Stimulated activated CD4-positive, alpha-beta T cell treated with anti-CD3 and anti-CD28 coated beads, TNF-alpha, amount 100 ng/mL, for 24 hours (primary cell): ENCODE measurements around the gene LRRC51.
A peak's percentile ranks its signal among the peaks of the same experiment; 100 is the strongest.
"Not testable (repeated sequence)": the region's sequence is repeated elsewhere in the genome, so short reads cannot be mapped to it uniquely, and the experiment has no call there.

ENCODE experiments used
- DNase-seq, 3 experiments: peaks; one replicate each; pipeline ENCODE4 v3.0.0-alpha.2; 2020; ENCODE audit warnings: low read depth in 3 of 3

The LRRC51 gene

DNA sequence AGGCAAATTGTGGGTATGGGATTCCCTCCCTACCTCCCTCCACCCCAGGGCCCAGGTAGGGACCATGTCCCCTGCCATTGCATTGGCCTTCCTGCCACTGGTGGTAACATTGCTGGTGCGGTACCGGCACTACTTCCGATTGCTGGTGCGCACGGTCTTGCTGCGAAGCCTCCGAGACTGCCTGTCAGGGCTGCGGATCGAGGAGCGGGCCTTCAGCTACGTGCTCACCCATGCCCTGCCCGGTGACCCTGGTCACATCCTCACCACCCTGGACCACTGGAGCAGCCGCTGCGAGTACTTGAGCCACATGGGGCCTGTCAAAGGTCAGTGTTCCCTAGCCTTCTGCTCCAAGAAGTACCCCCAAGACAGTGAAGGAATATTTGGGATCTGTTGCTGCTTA, 25.2 kb downstream of the LRRC51 start, which contains the start of gene TOMT:
TOMT (plus strand) TSS at position 37 of the 400 bp plus-strand sequence; CDS start at position 65, 28 bp downstream.
- DNase-seq = no peak

DNA sequence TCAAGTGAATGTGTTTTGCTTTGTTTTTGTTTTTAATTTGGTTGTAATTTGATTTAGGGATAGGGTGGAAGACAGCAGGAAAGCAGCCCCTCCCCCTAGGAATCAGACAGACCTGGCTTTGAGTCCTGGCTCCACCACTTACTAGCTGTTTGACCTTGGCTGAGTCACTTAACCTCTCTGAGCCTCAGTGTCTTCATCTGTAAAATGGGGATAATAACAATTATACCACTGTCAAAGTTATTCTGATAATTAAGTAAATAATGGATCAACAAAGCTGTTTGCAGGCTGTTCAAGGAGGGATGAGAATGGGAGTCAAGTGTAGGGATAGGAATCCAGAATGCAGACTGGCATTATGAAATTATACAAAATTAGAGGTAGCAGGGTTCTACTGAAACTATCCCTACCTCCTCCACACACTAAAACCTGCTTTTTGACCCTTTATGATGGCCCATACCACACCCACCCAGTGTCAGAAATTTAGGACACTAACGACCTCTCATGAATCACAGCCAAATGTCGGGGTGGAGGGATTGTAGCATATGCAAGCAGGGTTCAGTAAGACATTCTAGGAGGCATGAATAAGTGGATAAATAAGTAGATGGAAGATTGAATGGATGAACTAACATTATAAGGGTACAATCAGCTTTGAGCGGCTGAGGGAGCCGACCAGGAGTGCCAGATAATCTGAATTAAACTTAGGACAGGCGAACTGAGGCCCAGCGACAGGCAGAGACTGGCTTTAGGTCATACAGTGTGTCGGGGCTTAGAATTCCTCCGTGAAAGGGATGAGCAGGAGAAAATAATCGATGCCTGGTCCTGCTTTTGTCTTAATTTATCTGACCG, 30.9 kb downstream of the LRRC51 start:
- no peak for DNase-seq

DNA sequence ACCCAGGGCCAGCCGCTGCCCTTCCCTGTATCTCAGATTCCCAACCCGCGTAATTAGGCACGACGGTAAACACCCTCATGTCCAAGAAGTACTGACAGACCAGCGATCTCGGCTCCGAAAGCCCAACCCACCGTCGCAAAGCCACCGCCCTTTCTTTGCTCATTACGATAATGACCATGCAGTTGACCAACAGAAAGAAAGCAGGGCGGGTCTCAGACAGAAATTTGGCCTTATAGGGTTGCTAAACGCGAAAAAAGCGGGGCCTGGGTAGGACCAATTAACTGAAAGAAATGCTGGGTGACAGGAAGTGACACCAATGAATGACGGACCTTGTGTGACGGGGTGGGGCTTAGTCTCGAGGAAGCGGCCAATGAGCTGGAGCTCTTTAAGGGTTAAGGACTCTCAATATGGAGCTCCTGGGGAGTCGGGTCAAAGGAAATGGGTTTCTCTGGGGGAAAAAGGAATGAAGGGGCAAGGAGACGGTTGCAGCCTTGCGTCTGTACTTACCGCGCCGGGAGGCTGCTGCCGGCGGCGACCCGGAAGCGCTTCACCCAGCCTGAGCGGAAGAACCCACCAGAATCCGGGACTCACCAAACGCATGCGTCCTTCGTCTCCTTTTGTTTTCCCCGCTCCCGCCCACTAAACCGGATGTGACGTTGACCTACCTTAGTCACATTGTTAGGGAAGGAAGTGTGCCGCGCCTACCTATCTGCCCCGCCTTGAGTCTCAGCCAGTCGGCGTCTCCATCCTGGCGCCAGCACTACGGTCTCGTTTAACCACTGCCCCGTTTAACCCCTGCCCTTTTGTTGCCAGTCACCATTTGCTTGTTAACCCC, 31.7 kb downstream of the LRRC51 start, which contains the start of gene ANAPC15:
ANAPC15 (minus strand) TSS at position 553 of the 835 bp plus-strand sequence. CDS start 1,419 bp downstream, outside the sequence.
- peak; percentile 99 to 100 (median 99) for DNase-seq

DNA sequence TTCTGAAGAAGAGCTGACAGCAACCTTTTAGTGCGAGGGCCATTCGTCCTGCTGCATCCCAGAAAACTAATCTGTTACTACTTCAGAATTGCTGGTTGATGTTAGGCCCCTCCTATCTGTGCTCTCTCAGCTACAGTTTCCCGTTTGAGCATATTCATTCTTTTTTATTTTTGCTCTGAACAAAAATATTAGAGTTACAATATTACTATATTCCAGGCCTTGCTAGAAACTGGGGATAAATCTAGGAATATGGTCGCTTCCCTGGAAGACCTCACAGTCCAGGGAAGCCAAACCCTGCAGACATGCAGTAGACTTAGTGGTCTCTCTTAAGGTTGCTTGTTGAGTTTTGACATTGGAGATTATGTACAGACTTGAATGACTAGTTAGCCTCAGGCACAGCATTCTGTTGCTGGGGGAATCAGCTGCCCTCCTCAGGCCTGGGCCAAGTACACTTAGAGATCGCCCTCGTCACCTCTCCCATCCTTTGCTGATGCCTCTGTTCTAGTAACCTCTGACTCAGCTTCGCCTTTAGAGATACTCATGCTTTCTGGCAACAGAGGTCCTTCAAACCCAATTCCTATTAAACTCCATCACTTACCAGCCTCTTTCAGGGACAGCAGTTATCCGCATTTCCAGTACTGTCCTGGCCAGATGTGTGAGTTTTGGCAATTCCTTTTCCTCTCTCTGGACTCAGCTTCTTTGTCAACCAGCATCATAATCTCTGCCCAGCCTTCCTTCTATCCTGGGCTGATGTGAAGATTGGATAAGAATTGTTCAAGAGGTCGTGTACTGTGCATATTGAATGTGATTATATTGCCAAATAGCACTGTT, 32.5 kb downstream of the LRRC51 start:
- DNase-seq = no peak

DNA sequence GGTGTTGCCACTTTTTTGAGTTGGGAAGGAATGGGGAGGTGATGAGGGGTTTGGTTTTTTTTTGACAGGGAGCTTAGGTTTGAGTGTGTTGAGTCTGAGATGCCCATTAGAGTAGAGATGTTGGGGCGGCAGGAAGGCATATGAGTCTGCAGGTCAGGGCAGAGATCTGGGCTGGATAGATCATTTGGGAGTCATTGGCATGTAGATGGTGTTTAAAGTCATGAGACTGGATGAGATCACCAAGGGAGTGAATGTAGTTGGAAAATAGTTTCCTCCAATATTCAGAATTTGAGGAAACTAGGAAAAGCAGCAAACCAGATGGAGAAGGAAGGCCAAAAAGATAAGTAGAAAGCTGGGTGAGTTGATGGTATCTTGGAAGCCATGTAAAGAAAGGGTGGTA, 33.9 kb downstream of the LRRC51 start:
- no peak for DNase-seq

DNA sequence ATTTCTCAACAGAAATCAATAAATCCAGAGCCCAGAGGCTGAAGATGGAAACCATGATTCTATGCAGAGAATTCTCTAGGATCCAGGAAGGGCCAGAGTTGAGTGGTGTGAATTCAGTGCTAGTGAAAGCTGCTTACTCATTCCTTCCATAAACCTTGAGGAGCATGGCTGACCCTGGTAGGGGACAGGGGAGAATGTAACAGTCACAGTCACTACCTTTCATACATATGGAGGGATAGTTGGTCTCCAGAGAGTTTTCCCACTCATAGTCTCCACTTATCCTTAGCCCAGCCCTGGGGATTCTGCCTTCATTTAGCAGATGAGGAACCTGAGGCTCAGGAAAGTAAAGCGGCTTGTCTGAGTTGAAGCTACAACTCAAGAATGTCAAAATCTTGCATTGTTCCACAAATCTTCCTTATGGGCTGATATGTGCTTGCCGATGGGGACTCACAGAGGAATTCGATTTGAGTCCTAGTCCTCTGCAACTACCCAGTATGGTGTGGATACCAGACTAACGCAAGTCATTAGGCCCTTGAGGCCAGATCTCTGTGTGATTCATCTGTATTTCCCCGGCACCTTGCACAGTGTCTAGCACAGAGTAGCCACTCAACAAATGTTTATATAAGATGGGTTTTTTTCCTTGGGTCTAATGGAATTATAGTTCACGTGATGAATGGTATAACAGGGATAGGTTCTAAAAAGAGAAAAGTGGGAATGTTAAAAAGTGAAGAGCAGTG, 35.5 kb downstream of the LRRC51 start:
- DNase-seq = no peak

DNA sequence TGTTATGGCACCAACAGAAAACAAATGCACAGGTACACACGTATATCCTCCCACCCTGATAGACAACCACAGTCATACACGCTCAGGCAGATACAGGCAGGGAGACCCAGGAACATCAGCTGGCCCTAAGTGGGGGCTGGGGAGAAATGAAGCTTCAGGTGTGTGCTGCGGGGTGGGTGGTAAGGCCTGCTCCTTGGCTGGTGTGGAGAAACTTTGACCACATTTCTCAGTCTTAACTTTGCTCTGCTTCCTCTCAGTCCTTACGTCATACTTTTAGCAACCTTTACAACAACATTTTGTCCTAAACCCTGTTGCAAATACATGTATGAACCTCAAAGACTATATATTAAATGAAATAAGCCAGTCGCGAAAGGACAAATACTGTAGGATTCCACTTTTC, 38.5 kb downstream of the LRRC51 start:
- DNase-seq = no peak

DNA sequence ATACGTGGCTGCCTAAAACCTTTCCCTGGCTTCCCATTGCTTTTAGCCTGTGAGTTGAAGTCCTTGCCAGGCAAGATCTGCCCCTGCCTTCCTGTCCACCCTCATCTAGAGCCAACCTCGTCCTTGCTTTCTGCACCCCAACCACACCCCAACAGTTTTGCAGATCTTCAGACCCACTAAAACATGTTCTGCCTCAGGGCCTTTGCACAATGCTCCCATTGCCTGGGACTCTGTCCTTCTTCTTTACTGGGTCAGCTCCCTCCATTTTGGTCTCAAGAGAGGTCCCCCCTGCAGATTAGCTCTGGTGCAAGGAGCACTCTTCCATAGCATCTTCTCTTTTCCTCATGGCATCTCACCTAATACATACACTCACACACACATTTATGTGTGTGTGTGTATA, 40.3 kb downstream of the LRRC51 start:
- DNase-seq = no peak

DNA sequence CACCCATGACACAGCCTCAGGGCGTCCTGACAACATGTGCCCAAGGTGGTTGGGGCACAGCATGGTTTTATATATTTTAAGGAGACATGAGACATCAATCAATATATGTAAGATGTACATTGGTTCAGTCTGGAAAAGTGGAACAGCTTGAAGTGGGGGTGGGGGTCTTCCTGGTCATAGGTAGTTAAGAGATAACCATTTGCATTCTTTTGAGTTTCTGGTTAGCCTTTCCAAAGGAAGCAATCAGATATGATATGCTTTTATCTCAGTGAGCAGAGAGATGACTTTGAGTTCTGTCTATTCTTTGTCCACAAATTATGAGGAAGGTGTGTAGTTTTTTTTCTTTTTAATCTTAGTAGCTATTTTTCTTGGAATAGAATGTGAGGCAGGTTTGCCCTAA, 42.0 kb downstream of the LRRC51 start:
- no peak for DNase-seq

DNA sequence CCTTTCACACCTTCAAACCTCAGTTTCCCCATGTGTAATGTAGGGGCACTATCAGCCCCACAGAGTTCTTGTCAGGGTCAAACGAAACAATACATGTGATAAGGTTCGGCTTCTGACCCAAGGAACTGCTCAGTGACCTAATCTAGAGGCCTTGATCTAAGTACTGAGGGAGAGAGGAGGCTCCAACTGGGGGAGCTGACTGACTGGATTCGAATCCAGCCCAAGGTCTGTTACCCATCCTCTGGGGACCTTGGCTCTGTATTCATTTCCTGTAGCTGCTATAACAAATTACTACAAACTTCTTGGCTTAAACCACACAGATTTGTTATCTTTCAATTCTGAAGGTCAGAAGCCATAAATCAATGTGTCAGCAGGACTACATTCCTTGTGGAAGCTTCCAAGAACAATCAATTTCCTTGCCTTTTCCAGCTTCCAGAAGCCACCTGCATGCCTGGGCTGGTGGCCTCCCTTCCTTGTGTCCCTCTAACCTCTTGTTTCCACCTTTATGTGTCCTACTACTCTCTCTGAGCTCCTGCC, 42.5 kb downstream of the LRRC51 start:
- no peak for DNase-seq

DNA sequence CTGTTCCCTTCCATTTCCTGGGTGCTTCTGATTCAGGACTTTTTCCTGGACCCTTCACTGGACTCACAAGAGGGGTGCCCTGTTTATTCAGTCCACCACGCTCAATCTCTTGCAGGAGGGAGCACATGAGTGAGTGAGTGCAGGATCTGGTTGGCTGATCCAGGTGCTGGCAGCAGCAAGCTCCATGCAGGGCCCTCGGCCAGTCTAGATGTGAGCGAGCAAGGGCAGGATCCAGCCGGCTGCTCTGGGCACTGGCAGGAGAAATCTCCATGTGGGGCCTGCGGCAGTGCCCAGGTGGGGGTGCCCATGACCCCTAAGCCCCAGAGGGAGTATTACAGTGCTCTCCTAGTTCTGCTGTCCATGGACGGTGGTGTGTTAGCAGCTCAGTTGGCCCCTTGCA, 43.4 kb downstream of the LRRC51 start:
- no peak for DNase-seq

DNA sequence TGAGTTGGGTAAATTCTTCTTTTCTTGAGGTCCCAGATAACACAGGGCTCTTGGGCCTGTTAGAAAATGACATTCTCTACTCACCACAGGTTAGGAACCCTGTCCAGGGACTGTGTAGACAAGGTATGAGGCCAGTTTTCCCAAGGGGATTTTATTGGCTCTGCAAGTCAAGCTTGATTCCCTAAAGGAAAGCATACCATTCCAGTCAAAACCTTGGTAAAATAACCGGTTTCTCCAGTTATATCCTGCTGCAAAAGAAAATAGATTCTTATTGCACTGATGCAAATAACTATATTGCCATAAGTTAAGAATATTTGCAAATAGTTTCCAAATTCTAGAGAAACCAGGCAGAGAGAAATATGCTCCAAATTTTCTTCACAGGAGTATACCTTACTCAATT, 45.3 kb downstream of the LRRC51 start:
- DNase-seq = no peak

DNA sequence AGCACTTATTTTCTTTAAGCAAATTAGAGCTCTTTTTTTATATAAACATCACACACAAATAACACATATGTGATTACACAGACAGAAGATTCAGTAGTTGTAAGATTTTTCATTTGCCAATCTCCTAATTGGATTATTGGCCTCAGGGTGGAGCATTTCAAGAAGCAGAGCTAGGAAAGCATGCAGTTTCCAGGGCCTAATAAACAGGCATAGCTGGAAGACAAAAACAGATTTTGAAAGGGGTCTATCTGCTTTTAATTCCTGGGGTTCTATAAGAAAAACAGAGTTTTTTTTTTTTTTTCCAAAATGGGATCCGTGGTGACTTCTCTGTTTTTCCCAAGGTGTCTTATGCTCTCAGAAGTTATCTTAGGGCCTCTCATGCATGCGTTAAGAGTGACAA, 47.3 kb downstream of the LRRC51 start:
- DNase-seq = no peak

DNA sequence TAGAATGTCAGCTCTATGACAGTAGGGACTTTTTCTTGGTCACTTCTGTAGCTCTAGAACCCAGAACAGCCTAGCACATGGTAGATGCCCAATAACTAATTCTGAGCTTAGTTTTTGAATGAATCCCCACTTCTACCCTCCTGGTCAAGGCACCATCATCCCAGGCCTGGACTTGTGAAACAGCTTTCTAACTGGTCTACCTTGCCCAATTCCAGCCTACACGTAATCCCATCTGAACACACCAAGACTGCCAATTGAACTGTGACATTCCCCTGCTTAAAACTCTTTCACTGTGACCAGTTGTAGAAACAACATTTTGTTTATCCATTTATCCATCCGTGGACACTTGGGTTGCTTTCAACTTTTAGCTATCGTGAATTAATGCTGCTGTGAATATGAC, 48.7 kb downstream of the LRRC51 start:
- no peak for DNase-seq

DNA sequence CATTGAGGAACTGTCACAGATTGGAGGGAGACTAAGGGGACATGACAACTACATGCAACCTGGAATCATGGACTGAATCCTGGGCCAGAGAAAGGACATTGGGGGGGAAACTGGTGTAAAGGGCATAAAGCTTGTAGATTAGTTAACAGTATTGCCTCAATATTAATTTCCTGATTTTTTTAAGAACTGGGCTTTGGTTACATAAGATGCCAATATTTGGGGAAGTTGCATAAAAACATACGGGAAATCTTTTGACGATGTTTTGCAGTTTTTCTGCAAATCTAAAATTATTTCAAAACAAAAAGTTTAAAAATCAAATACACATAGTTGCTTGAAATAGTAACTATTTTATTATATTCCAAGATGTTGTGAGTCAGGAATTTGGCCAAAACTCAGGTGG, 52.0 kb downstream of the LRRC51 start:
- DNase-seq = no peak

DNA sequence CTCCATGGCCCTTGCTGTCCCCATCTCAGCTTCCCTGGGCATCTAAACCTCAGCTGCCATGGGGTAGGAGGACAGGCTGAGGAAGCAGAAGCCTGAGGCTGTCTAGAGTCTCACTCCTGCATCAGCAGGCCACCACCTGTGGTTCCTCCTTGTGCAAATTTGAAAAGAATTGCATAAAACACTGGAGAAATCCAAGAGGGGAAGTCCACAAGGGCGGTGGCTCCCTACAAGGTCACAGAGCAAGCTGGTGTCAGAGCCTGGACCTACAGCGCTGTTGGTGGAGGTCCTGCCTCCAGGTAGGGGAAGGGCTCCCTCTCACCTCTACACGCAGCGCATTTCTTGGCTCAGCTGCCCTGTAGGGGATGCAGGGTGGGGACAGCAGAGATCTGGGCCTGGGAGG, 54.8 kb downstream of the LRRC51 start, which contains the start of gene FOLR3:
FOLR3 (plus strand) TSS at position 253 of the 400 bp plus-strand sequence. CDS start 228 bp downstream, outside the sequence.
- DNase-seq = not testable (repeated sequence)

DNA sequence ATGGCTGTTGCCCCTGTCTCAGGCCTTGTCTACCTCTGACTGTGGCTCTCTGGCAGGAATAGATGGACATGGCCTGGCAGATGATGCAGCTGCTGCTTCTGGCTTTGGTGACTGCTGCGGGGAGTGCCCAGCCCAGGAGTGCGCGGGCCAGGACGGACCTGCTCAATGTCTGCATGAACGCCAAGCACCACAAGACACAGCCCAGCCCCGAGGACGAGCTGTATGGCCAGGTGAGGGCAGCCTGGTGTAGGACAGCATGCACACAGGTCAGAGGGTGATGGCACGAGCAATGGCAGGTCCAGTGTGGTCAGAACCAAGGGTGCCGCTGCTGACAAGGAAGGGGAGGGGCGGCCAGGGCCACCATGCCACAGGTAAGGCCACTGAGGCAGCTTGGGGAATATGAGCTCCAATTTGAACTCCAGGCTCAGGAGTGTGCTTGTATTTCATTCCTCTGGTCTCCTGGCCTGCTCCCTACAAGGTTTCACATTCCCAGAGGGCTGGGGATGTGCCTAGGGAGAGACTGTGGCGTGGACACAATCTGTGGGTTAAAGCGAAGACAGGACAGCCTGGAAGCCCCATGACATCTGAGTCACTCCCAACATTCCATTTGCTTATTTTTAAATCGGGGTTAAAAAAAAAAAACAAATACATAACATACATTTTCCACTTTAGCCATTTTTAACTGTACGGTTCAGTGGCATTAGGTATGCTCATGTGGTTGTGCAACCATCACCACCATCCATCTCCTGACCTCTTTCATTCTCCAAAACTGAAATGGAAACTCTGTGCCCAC, 55.4 kb downstream of the LRRC51 start:
- DNase-seq = no peak

DNA sequence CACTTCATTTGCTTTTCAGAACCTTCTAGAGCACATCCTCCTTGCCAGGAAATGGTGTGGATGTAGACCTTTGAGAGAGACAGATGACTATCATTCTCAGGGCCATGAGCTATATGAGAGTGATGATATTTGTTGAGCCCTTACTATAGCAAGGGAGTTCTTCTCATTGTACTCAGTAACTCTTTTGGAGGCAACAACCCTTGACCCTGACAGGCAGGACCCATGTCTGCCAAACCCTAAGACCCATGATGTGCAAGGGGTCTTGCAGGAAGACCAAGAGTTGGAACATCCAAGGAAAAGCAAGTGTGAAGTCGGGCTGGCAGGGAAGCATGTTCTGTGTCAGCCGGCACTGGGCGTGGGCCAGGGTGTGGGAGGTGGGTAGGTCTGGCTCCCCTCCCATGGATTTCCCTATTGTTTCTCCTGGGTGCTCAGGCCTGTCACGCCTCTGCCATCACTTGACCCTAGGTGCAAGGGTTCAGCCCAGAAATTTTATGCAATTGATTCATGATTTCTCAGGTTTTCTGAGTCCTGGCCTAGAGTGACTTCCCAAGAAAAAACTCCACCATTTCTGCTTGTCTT, 56.1 kb downstream of the LRRC51 start:
- DNase-seq = no peak

DNA sequence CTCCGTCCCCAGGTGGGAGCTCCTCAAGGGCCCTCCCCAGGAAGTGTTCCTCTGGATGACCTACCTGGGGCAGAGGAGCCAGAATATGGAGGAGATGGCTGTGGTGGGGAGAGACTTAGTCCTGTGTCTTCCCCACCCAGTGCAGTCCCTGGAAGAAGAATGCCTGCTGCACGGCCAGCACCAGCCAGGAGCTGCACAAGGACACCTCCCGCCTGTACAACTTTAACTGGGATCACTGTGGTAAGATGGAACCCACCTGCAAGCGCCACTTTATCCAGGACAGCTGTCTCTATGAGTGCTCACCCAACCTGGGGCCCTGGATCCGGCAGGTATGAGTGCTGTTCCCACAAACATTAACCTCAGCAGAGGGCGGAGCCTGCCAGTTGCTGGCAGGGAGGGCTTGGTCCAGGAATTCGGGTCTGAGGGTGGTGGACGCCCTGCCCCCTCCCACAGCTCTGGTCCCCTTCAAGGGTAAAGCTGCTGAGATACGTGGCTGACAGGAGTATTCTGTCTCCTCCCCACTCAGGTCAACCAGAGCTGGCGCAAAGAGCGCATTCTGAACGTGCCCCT, 58.3 kb downstream of the LRRC51 start:
- DNase-seq = no peak
